Measurements from ENCODE around the gene HOXB9. TPM values are rescaled to one million over a fixed set of nuclear protein-coding genes. Genes with fewer than 3 reads are reported as not detected.

Gene HOXB9
- total and polyA plus RNA-seq, 2 donors (not counting 3 experiments of a cell fraction or from before 2014, with no cell fraction given) = 0.79 to 1.1 TPM

- H3K9me1 ChIP-seq (replicated peaks; ENCODE audit: control insufficient read depth, extremely low read depth, insufficient read depth, low read length) = no peaks in the 10 kb centered on the region
- peaks cover 42% of the 10 kb centered on the region for H3K79me2 ChIP-seq (ENCODE audit: control insufficient read depth, insufficient read depth, low read length)
- dilution Hi-C loops (cut with MboI; ENCODE audit: extremely low pct_ligation_motif_present, low sequenced_read_pairs) (no loop called here), intact Hi-C loops (cut with micrococcal nuclease) (no loop called here)
- FAIRE-seq (no peak), DNase-seq (ENCODE audit: low read depth, low spot score) (no peak)
- H3K9me3 ChIP-seq (replicated peaks; ENCODE audit: control insufficient read depth, insufficient read depth, low read length) = no peaks in the 10 kb centered on the region
- H3K4me2 ChIP-seq (ENCODE audit: insufficient read depth, low read length) = no peak overlapping the region
- no peak overlapping the region for H3K27ac ChIP-seq (ENCODE audit: insufficient read depth, low read depth, low read length)
- H3K9ac ChIP-seq (replicated peaks; ENCODE audit: extremely low read depth, insufficient read depth, low read length) = no peak overlapping the region
- ChIA-PET CTCF (interaction anchor here (0.9 to 1.7 kb wide), 3 partner anchors 11 to 346 kb away, joined by 3 to 4 read pairs (median 3); no protein-coding TSS in a partner anchor), POLR2A (no interaction called here)
- TF ChIP-seq FOS (IDR thresholded peaks at IDR 0.05; ENCODE audit: borderline replicate concordance, insufficient read depth, low read length) = no peak
- no peak for TF ChIP-seq POLR2A (IDR thresholded peaks at IDR 0.05; ENCODE audit: low read depth, low read length)
- TF ChIP-seq JUN (IDR thresholded peaks at IDR 0.05; ENCODE audit: borderline replicate concordance, insufficient read depth, insufficient read length, low read depth) = no peak
- TF ChIP-seq POLR2AphosphoS5 (IDR thresholded peaks at IDR 0.05; ENCODE audit: insufficient read depth, low read depth, low read length) = no peak
- no peaks in the 10 kb centered on the region for H3K27me3 ChIP-seq (ENCODE audit: control insufficient read depth in 2 of 2, insufficient read depth in 2 of 2, low read length in 2 of 2)
- no peak overlapping the region for H2AFZ ChIP-seq (ENCODE audit: low read depth, low read length)
- no TSS peak for BruUV-seq (replicated peaks)
- no peaks in the 10 kb centered on the region for H3K36me3 ChIP-seq (ENCODE audit: control insufficient read depth in 2 of 2, extremely low read depth in 1 of 2, insufficient read depth in 2 of 2, low read length in 2 of 2)
- H4K20me1 ChIP-seq (replicated peaks; ENCODE audit: control insufficient read depth, extremely low read depth, insufficient read depth, low read length) = no peaks in the 10 kb centered on the region
- peaks cover 26% of the 10 kb centered on the region for H3K4me1 ChIP-seq (ENCODE audit: control insufficient read depth, extremely low read depth, insufficient read depth, low read length)
- H3K4me3 ChIP-seq (replicated peaks in 1 of 3; ENCODE audit: insufficient read depth in 1 of 3, low read depth in 1 of 3, low read length in 3 of 3) = no peak overlapping the region
These were observed 19.1 kb downstream of the HOXB9 start for GRCh38 chr17:48606892-48607614.

DNA sequence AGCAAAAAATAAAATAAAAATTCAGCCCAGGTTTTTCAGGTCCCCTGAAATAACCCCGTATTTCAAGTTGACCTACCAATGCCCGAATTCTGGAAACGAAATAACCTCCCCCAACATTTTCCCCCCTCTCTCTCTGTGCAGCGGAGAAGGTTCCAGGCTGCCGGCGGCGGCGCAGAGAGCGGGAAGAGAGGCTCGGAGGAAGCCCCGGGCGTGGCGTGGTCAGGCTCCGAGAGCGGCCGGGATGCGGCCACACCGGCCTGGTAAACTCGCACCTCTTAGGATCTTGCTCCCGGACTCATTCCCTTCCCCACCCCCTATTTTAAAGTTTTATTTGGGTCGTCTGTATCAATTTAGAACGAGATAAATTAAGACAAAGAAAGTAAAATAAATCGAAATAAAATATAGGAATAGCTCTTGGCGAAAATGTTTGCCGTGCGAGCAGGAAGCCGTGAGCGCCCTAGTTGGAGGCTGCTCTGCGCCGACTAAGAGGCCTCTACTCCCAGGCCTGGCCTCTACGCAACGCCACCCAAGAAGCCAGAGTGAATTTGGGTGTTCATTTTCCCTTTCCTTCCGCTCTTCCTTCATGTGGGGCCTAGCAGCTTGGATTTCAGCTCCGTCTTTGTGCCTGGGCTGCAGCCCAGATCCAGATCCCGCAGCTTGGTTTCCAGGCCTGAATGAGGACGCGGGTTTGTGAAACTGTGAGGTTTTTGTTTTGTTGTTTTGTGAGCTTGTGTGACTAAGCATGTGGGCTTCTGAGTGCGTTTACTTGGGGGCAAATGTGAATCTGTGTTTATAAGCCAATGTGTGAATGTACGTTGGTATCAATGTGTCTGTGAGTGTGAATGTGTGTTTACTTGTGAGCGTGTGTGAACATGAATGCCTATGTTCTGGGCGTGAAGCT is 19.9 kb downstream of the HOXB9 start:
- Histone ChIP-seq H4K20me1 (replicated peaks; ENCODE audit: control insufficient read depth, extremely low read depth, insufficient read depth, low read length) (no peaks in the 10 kb centered on the region), H3K79me2 (ENCODE audit: control insufficient read depth, insufficient read depth, low read length) (peaks cover 47% of the 10 kb centered on the region), H3K9me3 (replicated peaks; ENCODE audit: control insufficient read depth, insufficient read depth, low read length) (no peaks in the 10 kb centered on the region), H3K9ac (replicated peaks; ENCODE audit: extremely low read depth, insufficient read depth, low read length) (no peak overlapping the region), H3K27ac (ENCODE audit: insufficient read depth, low read depth, low read length) (no peak overlapping the region), H3K27me3 (ENCODE audit: control insufficient read depth in 2 of 2, insufficient read depth in 2 of 2, low read length in 2 of 2) (no peaks in the 10 kb centered on the region), H3K36me3 (ENCODE audit: control insufficient read depth in 2 of 2, extremely low read depth in 1 of 2, insufficient read depth in 2 of 2, low read length in 2 of 2) (no peaks in the 10 kb centered on the region), H3K4me1 (ENCODE audit: control insufficient read depth, extremely low read depth, insufficient read depth, low read length) (peaks cover 29% of the 10 kb centered on the region), H3K9me1 (replicated peaks; ENCODE audit: control insufficient read depth, extremely low read depth, insufficient read depth, low read length) (no peaks in the 10 kb centered on the region), H2AFZ (ENCODE audit: low read depth, low read length) (peak overlapping the region; percentile 77), H3K4me3 (replicated peaks in 1 of 3; ENCODE audit: insufficient read depth in 1 of 3, low read depth in 1 of 3, low read length in 3 of 3) (no peak overlapping the region), H3K4me2 (ENCODE audit: insufficient read depth, low read length) (peak overlapping the region; percentile 95)
- dilution Hi-C loops (cut with MboI; ENCODE audit: extremely low pct_ligation_motif_present, low sequenced_read_pairs) (no loop called here), intact Hi-C loops (cut with micrococcal nuclease) (no loop called here)
- no TSS peak for BruUV-seq (replicated peaks)
- ChIA-PET CTCF (interaction anchor here (1.3 to 1.7 kb wide), 2 partner anchors 12 to 345 kb away, joined by 3 to 4 read pairs; no protein-coding TSS in a partner anchor), POLR2A (no interaction called here)
- FAIRE-seq (peak; percentile 58), DNase-seq (ENCODE audit: low read depth, low spot score) (no peak)
- no peak for TF ChIP-seq EZH2 (IDR thresholded peaks at IDR 0.05; ENCODE audit: borderline replicate concordance, low read depth, low read length, severe bottlenecking)
- no peak for TF ChIP-seq POLR2AphosphoS5 (IDR thresholded peaks at IDR 0.05; ENCODE audit: insufficient read depth, low read depth, low read length)
- no peak for TF ChIP-seq MAX (IDR thresholded peaks at IDR 0.05; ENCODE audit: insufficient read depth, insufficient read length)
- TF ChIP-seq FOS (IDR thresholded peaks at IDR 0.05; ENCODE audit: borderline replicate concordance, insufficient read depth, low read length) = no peak
- TF ChIP-seq JUN (IDR thresholded peaks at IDR 0.05; ENCODE audit: borderline replicate concordance, insufficient read depth, insufficient read length, low read depth) = no peak

Data from endothelial cell of umbilical vein (primary cell).